Neural progenitor cell (in vitro differentiated cells): ENCODE results near the gene ZNF691.

Experiments
- CTCF ChIP-seq: fragments of 200-600 bp; sonication (generic); IDR thresholded peaks from 2 replicates; pipeline ENCODE4 v1.5.1; 2017; ENCODE audit warnings: antibody characterized with exemption, mild to moderate bottlenecking
- EZH2 ChIP-seq: fragments of 200-600 bp; sonication (generic); IDR thresholded peaks from 2 replicates; pipeline ENCODE4 v1.6.1; 2017; ENCODE audit warnings: antibody characterized with exemption, mild to moderate bottlenecking, moderate library complexity

GRCh38 chr1:42831273-42831672, 15.1 kb upstream of the ZNF691 start:
- no peak for TF ChIP-seq CTCF
- TF ChIP-seq EZH2, result no peak
